HEK293 (cell line): Measurements from ENCODE around the gene VPS13D.

ENCODE experiments used
- CTCF ChIA-PET: fragments of 350-600 bp; formaldehyde crosslinking; extraction: SDS; loops from one replicate; lab custom pipeline; 2021; ENCODE audit warnings: antibody characterized with exemption; lab: Yijun Ruan, JAX
- POLR2A ChIA-PET: fragments of 300-600 bp; formaldehyde crosslinking; extraction: SDS; loops from one replicate; lab custom pipeline; 2020; ENCODE audit warnings: antibody characterized with exemption, inconsistent platforms; lab: Yijun Ruan, JAX
- H3K27ac ChIP-seq: fragments of 200-500 bp; sonication (Bioruptor generic); 2 replicates; pipeline ENCODE4 v1.5.1; 2014; ENCODE audit warnings: low read depth, low read length, control low read depth, inconsistent platforms; ENCODE audit errors: extremely low read depth
- H3K36me3 ChIP-seq, 2 experiments: fragments of 200-500 bp in 1 of 2; sonication (Bioruptor generic) in 1 of 2; 1 replicate in 1 of 2; 2 replicates in 1 of 2; pipeline ENCODE4 v1.5.1; 2014 to 2017; ENCODE audit warnings: inconsistent platforms in 2 of 2, low read length in 2 of 2; ENCODE audit not compliant: control insufficient read depth in 2 of 2, insufficient read depth in 1 of 2
- H3K4me1 ChIP-seq: fragments of 200-500 bp; sonication (Bioruptor generic); 2 replicates; pipeline ENCODE4 v1.5.1; 2014; ENCODE audit warnings: mild to moderate bottlenecking, low read length, inconsistent platforms; ENCODE audit not compliant: control insufficient read depth, insufficient read depth
- H3K4me3 ChIP-seq: 2 replicates; pipeline ENCODE4 v1.5.1; 2011; ENCODE audit warnings: low read depth, mild to moderate bottlenecking, control low read depth, low read length, moderate library complexity
- H3K9me3 ChIP-seq: fragments of 200-500 bp; sonication (Bioruptor generic); 2 replicates; pipeline ENCODE4 v1.5.1; 2014; ENCODE audit warnings: low read depth, low read length, inconsistent platforms; ENCODE audit not compliant: control insufficient read depth, insufficient read depth
- GLIS1 ChIP-seq: fragments of 450-650 bp; formaldehyde crosslinking; IDR thresholded peaks from 2 replicates; pipeline ENCODE4 v1.5.1; 2016; ENCODE audit warnings: missing biosample characterization, missing genetic modification characterization
- GLIS2 ChIP-seq: fragments of 450-650 bp; formaldehyde crosslinking; IDR thresholded peaks from 2 replicates; pipeline ENCODE4 v1.5.1; 2016; ENCODE audit warnings: missing biosample characterization, missing genetic modification characterization
- KLF1 ChIP-seq: fragments of 450-650 bp; formaldehyde crosslinking; IDR thresholded peaks from 2 replicates; pipeline ENCODE4 v1.5.1; 2016; ENCODE audit warnings: missing biosample characterization, missing genetic modification characterization
- KLF8 ChIP-seq: fragments of 450-650 bp; formaldehyde crosslinking; IDR thresholded peaks from 2 replicates; pipeline ENCODE4 v1.5.1; 2016; ENCODE audit warnings: missing biosample characterization, missing genetic modification characterization
- KLF9 ChIP-seq: fragments of 450-650 bp; formaldehyde crosslinking; IDR thresholded peaks from 2 replicates; pipeline ENCODE4 v1.5.1; 2016; ENCODE audit warnings: missing biosample characterization, missing genetic modification characterization, low read depth
- MZF1 ChIP-seq: fragments of 450-650 bp; formaldehyde crosslinking; IDR thresholded peaks from 2 replicates; pipeline ENCODE4 v1.5.1; 2017; ENCODE audit warnings: missing biosample characterization, missing genetic modification characterization, borderline replicate concordance
- OVOL3 ChIP-seq: fragments of 450-650 bp; formaldehyde crosslinking; IDR thresholded peaks from 2 replicates; pipeline ENCODE4 v1.5.1; 2016; ENCODE audit warnings: missing biosample characterization, missing genetic modification characterization
- SP7 ChIP-seq: fragments of 450-650 bp; formaldehyde crosslinking; IDR thresholded peaks from 2 replicates; pipeline ENCODE4 v1.5.1; 2016; ENCODE audit warnings: missing biosample characterization, missing genetic modification characterization
- TCF7L2 ChIP-seq: IDR thresholded peaks from 2 replicates; pipeline ENCODE4 v1.6.1; 2011; ENCODE audit warnings: low read depth, mild to moderate bottlenecking, inconsistent platforms, low read length, moderate library complexity, borderline replicate concordance
- TRIM28 ChIP-seq: IDR thresholded peaks from 2 replicates; pipeline ENCODE4 v1.6.1; 2011; ENCODE audit warnings: low read length, control low read depth, borderline replicate concordance
- WT1 ChIP-seq: fragments of 450-650 bp; formaldehyde crosslinking; IDR thresholded peaks from 2 replicates; pipeline ENCODE4 v1.5.1; 2016; ENCODE audit warnings: missing biosample characterization, missing genetic modification characterization
- ZBTB17 ChIP-seq: fragments of 450-650 bp; formaldehyde crosslinking; IDR thresholded peaks from 2 replicates; pipeline ENCODE4 v1.5.1; 2016; ENCODE audit warnings: missing biosample characterization, missing genetic modification characterization
- ZEB2 ChIP-seq: fragments of 450-650 bp; formaldehyde crosslinking; IDR thresholded peaks from 2 replicates; pipeline ENCODE4 v1.5.1; 2016; ENCODE audit warnings: missing biosample characterization, missing genetic modification characterization
- ZNF146 ChIP-seq: fragments of 450-650 bp; formaldehyde crosslinking; IDR thresholded peaks from 2 replicates; pipeline ENCODE4 v1.5.1; 2016; ENCODE audit warnings: missing biosample characterization, missing genetic modification characterization
- ZNF221 ChIP-seq: fragments of 450-650 bp; formaldehyde crosslinking; IDR thresholded peaks from 2 replicates; pipeline ENCODE4 v1.5.1; 2017; ENCODE audit warnings: missing biosample characterization, missing genetic modification characterization, borderline replicate concordance
- ZNF366 ChIP-seq: fragments of 450-650 bp; formaldehyde crosslinking; conservative IDR thresholded peaks from 2 replicates; pipeline ENCODE4 v1.5.1; 2016; ENCODE audit warnings: missing biosample characterization, missing genetic modification characterization
- ZNF416 ChIP-seq: fragments of 450-650 bp; formaldehyde crosslinking; IDR thresholded peaks from 2 replicates; pipeline ENCODE4 v1.5.1; 2016; ENCODE audit warnings: missing biosample characterization, missing genetic modification characterization
- ZNF501 ChIP-seq: fragments of 450-650 bp; formaldehyde crosslinking; IDR thresholded peaks from 2 replicates; pipeline ENCODE4 v1.5.1; 2016; ENCODE audit warnings: missing biosample characterization, missing genetic modification characterization
- ZNF623 ChIP-seq: fragments of 450-650 bp; formaldehyde crosslinking; IDR thresholded peaks from 2 replicates; pipeline ENCODE4 v1.5.1; 2016; ENCODE audit warnings: missing biosample characterization, missing genetic modification characterization
- ZNF629 ChIP-seq: fragments of 450-650 bp; formaldehyde crosslinking; IDR thresholded peaks from 2 replicates; pipeline ENCODE4 v1.5.1; 2017; ENCODE audit warnings: missing biosample characterization, missing genetic modification characterization
- ZNF677 ChIP-seq: fragments of 450-650 bp; IDR thresholded peaks from 2 replicates; pipeline ENCODE4 v1.5.0; 2018; ENCODE audit warnings: missing biosample characterization, mild to moderate bottlenecking, missing genetic modification characterization, moderate library complexity
- TF ChIP-seq, protein P1 (sequence below): fragments of 450-650 bp; formaldehyde crosslinking; IDR thresholded peaks from 2 replicates; pipeline ENCODE4 v1.5.1; 2016; ENCODE audit warnings: missing biosample characterization, missing genetic modification characterization, low read depth
- TF ChIP-seq, protein P2 (sequence below): fragments of 450-650 bp; formaldehyde crosslinking; IDR thresholded peaks from 2 replicates; pipeline ENCODE4 v1.5.1; 2016; ENCODE audit warnings: missing biosample characterization, missing genetic modification characterization, borderline replicate concordance
- TF ChIP-seq, protein P3 (sequence below): fragments of 450-650 bp; formaldehyde crosslinking; IDR thresholded peaks from 2 replicates; pipeline ENCODE4 v1.5.1; 2017; ENCODE audit warnings: missing biosample characterization, missing genetic modification characterization
- TF ChIP-seq, protein P4 (sequence below): fragments of 450-650 bp; formaldehyde crosslinking; IDR thresholded peaks from 2 replicates; pipeline ENCODE4 v1.5.1; 2016; ENCODE audit warnings: missing biosample characterization, missing genetic modification characterization

VPS13D gene

DNA sequence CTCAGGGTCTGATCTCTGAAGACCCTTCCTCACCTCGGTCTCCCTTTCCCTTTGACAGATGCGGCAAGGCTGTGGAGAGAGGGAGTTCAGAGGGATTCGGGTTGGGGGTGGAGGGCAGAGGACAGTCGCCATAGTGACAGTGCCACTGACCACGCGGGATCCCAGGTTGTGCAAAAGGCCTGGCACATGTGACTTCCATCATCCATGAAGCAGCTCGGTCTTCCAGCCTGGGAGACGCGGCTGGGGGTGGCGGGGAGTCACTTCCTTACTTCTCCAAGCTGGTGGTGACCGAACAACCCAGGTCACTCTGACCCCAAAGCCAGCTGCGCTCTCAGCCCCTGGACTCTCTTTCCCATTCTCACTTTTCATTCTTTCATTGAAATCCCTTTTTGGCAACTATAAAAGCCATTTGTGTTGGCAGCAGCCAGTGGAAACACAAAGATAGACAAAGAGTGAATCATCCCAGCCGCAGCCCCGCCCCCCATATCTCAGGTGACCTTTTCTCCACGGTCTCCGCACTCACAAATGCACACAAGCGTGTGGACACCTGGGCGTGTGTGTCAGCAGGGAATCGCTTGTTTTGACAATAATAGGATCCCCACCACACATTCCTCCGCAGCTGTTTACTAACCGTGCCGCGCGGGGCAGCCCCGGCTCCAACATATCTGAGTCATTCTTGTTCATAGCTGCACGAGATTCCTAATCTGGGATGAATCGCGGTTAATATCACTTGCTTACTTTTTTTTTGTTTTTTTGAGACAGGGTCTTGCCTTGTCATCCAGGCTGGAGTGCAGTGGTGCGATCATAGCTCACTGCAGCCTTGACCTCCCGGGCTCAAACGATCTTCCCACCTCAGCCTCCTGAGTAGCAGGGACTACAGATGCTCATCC, 319.9 kb downstream of the VPS13D start:
- ChIA-PET CTCF (interaction anchor here (0.5 to 0.8 kb wide), 2 partner anchors 45 to 48 kb away, joined by 4 read pairs; no protein-coding TSS in a partner anchor), POLR2A (interaction anchor here (0.5 to 1.5 kb wide), 5 partner anchors 8 to 391 kb away, joined by 3 to 7 read pairs (median 5); no protein-coding TSS in a partner anchor)
- peaks cover 6% of the 10 kb centered on the region for H3K4me1 ChIP-seq
- no peaks in the 10 kb centered on the region for H3K9me3 ChIP-seq
- H3K27ac ChIP-seq = peak overlapping the region; percentile 43; the same call in 1 of the 2 replicates
- no peaks in the 10 kb centered on the region for H3K36me3 ChIP-seq
- peak overlapping the region; percentile 16 for H3K4me3 ChIP-seq
- TF ChIP-seq ZNF221 = no peak
- no peak for TF ChIP-seq TCF7L2
- 0 out of 2 replicates have a peak, but pooled peaks have one; percentile 17 for TF ChIP-seq WT1
- peak; percentile 89 for TF ChIP-seq KLF8 (tag by site-specific recombination)
- 0 out of 2 replicates have a peak, but pooled peaks have one; percentile 22 for TF ChIP-seq ZNF623 (tag by site-specific recombination)
- peak; percentile 64 for TF ChIP-seq ZNF629
- peak; percentile 74 for TF ChIP-seq ZNF366
- TF ChIP-seq SP7 (tag by site-specific recombination) = peak; percentile 95
- TF ChIP-seq ZNF677 (tag by site-specific recombination) = no peak
- TF ChIP-seq OVOL3 (tag by site-specific recombination) = no peak
- TF ChIP-seq GLIS2 (tag by site-specific recombination) = peak; percentile 57
- peak; percentile 70 for TF ChIP-seq KLF1
- TF ChIP-seq KLF9 (tag by site-specific recombination) = peak; percentile 56; the same call in 1 of the 2 replicates
- peak; percentile 66 for TF ChIP-seq GLIS1 (tag by site-specific recombination)
- TF ChIP-seq ZNF146 (tag by site-specific recombination) = peak; percentile 31; the same call in 1 of the 2 replicates
- peak; percentile 78 for TF ChIP-seq ZEB2 (tag by site-specific recombination)
- TF ChIP-seq, protein P1, sequence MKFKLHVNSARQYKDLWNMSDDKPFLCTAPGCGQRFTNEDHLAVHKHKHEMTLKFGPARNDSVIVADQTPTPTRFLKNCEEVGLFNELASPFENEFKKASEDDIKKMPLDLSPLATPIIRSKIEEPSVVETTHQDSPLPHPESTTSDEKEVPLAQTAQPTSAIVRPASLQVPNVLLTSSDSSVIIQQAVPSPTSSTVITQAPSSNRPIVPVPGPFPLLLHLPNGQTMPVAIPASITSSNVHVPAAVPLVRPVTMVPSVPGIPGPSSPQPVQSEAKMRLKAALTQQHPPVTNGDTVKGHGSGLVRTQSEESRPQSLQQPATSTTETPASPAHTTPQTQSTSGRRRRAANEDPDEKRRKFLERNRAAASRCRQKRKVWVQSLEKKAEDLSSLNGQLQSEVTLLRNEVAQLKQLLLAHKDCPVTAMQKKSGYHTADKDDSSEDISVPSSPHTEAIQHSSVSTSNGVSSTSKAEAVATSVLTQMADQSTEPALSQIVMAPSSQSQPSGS (tag by site-specific recombination) = no peak
- TF ChIP-seq ZNF416 (tag by site-specific recombination) = 0 out of 2 replicates have a peak, but pooled peaks have one; percentile 57
- TF ChIP-seq, protein P2, sequence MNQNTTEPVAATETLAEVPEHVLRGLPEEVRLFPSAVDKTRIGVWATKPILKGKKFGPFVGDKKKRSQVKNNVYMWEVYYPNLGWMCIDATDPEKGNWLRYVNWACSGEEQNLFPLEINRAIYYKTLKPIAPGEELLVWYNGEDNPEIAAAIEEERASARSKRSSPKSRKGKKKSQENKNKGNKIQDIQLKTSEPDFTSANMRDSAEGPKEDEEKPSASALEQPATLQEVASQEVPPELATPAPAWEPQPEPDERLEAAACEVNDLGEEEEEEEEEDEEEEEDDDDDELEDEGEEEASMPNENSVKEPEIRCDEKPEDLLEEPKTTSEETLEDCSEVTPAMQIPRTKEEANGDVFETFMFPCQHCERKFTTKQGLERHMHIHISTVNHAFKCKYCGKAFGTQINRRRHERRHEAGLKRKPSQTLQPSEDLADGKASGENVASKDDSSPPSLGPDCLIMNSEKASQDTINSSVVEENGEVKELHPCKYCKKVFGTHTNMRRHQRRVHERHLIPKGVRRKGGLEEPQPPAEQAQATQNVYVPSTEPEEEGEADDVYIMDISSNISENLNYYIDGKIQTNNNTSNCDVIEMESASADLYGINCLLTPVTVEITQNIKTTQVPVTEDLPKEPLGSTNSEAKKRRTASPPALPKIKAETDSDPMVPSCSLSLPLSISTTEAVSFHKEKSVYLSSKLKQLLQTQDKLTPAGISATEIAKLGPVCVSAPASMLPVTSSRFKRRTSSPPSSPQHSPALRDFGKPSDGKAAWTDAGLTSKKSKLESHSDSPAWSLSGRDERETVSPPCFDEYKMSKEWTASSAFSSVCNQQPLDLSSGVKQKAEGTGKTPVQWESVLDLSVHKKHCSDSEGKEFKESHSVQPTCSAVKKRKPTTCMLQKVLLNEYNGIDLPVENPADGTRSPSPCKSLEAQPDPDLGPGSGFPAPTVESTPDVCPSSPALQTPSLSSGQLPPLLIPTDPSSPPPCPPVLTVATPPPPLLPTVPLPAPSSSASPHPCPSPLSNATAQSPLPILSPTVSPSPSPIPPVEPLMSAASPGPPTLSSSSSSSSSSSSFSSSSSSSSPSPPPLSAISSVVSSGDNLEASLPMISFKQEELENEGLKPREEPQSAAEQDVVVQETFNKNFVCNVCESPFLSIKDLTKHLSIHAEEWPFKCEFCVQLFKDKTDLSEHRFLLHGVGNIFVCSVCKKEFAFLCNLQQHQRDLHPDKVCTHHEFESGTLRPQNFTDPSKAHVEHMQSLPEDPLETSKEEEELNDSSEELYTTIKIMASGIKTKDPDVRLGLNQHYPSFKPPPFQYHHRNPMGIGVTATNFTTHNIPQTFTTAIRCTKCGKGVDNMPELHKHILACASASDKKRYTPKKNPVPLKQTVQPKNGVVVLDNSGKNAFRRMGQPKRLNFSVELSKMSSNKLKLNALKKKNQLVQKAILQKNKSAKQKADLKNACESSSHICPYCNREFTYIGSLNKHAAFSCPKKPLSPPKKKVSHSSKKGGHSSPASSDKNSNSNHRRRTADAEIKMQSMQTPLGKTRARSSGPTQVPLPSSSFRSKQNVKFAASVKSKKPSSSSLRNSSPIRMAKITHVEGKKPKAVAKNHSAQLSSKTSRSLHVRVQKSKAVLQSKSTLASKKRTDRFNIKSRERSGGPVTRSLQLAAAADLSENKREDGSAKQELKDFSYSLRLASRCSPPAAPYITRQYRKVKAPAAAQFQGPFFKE (tag by site-specific recombination) = no peak
- TF ChIP-seq, protein P3, sequence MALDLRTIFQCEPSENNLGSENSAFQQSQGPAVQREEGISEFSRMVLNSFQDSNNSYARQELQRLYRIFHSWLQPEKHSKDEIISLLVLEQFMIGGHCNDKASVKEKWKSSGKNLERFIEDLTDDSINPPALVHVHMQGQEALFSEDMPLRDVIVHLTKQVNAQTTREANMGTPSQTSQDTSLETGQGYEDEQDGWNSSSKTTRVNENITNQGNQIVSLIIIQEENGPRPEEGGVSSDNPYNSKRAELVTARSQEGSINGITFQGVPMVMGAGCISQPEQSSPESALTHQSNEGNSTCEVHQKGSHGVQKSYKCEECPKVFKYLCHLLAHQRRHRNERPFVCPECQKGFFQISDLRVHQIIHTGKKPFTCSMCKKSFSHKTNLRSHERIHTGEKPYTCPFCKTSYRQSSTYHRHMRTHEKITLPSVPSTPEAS = no peak
- 0 out of 2 replicates have a peak, but pooled peaks have one; percentile 21 for TF ChIP-seq ZBTB17 (tag by site-specific recombination)
- 0 out of 2 replicates have a peak, but pooled peaks have one; percentile 51 for TF ChIP-seq TRIM28
- no peak for TF ChIP-seq ZNF501 (tag by site-specific recombination)
- TF ChIP-seq MZF1 (tag by site-specific recombination) = peak; percentile 96
- TF ChIP-seq, protein P4, sequence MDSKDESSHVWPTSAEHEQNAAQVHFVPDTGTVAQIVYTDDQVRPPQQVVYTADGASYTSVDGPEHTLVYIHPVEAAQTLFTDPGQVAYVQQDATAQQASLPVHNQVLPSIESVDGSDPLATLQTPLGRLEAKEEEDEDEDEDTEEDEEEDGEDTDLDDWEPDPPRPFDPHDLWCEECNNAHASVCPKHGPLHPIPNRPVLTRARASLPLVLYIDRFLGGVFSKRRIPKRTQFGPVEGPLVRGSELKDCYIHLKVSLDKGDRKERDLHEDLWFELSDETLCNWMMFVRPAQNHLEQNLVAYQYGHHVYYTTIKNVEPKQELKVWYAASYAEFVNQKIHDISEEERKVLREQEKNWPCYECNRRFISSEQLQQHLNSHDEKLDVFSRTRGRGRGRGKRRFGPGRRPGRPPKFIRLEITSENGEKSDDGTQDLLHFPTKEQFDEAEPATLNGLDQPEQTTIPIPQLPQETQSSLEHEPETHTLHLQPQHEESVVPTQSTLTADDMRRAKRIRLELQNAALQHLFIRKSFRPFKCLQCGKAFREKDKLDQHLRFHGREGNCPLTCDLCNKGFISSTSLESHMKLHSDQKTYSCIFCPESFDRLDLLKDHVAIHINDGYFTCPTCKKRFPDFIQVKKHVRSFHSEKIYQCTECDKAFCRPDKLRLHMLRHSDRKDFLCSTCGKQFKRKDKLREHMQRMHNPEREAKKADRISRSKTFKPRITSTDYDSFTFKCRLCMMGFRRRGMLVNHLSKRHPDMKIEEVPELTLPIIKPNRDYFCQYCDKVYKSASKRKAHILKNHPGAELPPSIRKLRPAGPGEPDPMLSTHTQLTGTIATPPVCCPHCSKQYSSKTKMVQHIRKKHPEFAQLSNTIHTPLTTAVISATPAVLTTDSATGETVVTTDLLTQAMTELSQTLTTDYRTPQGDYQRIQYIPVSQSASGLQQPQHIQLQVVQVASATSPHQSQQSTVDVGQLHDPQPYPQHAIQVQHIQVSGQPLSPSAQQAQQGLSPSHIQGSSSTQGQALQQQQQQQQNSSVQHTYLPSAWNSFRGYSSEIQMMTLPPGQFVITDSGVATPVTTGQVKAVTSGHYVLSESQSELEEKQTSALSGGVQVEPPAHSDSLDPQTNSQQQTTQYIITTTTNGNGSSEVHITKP (tag by site-specific recombination) = peak; percentile 16; the same call in 1 of the 2 replicates
